D721Med (cell line): ENCODE results near the gene HERC2.

Source experiments
- DNase-seq: peaks from one replicate; pipeline ENCODE4 v3.0.0; 2011; ENCODE audit warnings: low spot score; ENCODE audit not compliant: insufficient read length
- FAIRE-seq: peaks from 2 replicates; lab custom pipeline; 2011; peaks lifted over from hg19 to GRCh38; lab: Jason Lieb, UNC
- TF ChIP-seq, protein P1 (sequence below): IDR thresholded peaks from 2 replicates; pipeline ENCODE4 v1.5.1; 2012; ENCODE audit warnings: mild to moderate bottlenecking, control low read depth; ENCODE audit not compliant: insufficient read depth; ENCODE audit errors: missing control alignments

HERC2 gene

DNA sequence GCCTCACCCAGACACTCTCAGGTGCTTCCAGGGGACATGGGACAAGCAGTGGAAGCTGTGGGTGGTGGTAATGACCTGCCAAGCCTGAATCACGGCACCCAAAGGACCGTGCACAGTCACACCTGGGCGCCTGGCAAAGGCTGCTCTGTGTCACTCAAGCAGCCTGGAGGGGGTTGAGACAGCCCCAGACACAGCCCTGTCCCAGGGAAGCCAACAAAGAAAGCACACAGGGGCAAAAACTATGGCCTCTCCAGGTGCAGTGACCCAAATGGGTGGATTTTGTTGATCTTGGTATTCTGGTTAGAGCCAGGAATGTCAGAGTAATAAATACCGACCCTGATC, 207.9 kb downstream of the HERC2 start:
- TF ChIP-seq, protein P1, sequence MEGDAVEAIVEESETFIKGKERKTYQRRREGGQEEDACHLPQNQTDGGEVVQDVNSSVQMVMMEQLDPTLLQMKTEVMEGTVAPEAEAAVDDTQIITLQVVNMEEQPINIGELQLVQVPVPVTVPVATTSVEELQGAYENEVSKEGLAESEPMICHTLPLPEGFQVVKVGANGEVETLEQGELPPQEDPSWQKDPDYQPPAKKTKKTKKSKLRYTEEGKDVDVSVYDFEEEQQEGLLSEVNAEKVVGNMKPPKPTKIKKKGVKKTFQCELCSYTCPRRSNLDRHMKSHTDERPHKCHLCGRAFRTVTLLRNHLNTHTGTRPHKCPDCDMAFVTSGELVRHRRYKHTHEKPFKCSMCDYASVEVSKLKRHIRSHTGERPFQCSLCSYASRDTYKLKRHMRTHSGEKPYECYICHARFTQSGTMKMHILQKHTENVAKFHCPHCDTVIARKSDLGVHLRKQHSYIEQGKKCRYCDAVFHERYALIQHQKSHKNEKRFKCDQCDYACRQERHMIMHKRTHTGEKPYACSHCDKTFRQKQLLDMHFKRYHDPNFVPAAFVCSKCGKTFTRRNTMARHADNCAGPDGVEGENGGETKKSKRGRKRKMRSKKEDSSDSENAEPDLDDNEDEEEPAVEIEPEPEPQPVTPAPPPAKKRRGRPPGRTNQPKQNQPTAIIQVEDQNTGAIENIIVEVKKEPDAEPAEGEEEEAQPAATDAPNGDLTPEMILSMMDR = no peak
- DNase-seq (no peak), FAIRE-seq (no peak)

DNA sequence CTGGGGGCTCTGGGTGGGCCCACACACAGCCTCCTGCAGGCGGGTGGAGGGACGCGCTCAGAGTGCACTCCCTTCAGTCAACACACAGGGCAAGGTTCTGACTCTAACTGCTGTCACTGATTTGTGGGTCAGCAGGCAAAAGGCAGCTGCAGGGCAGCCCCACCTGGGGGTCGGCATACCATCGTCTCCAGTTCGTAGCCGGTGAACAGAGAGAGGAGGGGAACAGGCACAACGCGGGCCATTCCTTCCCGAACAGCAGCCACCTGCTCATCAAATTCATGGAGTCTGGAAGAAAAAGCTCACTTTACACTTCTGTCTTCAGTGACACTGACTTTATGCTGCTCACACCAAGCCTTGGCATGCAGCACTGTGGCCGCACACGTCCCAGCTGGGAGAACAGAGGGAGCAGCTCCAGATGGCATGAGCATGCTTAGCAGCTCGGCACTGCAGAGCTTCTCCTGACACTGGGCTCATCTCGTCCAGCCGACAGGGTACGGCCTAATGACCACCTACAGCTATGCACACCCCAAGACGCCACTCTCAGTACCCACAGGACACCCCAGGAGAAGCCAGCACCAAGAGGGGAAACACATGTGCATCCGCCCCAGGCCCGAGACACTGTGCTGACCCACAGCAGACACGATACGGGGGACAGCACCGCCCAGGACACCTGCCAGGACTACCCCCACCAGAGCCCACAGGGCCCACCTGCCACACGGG, 208.4 kb downstream of the HERC2 start:
- no peak for DNase-seq
- FAIRE-seq = no peak
- TF ChIP-seq, protein P1 = no peak

GRCh38 chr15:28112962-28113361, 209.0 kb downstream of the HERC2 start:
- TF ChIP-seq, protein P1 = no peak
- DNase-seq (no peak), FAIRE-seq (no peak)

- no peak for FAIRE-seq
Observed at GRCh38 chr15:28112101-28112760, 209.7 kb downstream of the HERC2 start.

DNA sequence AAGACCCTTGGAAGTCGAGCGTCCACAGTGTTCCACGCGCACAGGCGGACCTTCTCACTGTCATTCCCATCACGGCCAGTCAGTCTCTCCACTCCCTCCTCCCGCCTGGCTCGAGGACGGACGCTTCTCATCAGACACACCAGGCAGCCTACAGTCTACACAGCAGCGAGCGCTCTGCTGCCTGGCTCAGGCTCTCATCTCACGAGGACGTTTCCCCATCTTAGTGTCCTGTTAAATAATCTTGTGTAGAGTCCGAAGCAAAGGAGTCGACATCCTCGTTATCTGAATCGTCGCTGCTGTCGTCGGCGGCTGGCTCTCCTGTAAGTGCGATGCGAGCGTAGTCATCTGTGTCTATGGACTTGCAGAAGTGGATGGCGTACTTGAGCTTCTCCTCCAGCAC, 210.4 kb downstream of the HERC2 start:
- TF ChIP-seq, protein P1 = no peak
- DNase-seq (no peak), FAIRE-seq (no peak)

More at GRCh38 chr15:28112101-28112760, 209.7 kb downstream of the HERC2 start:
- TF ChIP-seq, protein P1 = no peak
- DNase-seq = no peak

DNA sequence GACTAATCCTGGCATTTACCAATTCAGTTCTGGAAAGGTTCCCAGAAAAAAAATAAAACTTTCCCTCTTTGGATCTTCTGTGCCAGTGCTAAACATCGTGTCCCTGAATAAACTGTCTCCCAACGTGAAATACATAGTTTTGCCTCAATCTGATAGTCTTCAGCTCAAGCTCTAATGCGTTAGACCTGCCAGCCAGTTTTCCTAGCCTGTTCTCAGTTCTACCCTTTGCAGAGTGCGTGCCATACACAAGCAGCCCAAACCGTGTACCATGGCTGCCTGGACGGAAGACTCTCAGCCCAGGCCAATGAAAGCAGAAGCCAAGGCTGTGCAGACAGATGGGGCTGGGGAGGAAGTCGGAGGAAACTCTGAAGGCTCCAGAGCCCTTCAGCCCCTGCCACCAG, 211.5 kb downstream of the HERC2 start:
- DNase-seq (peak; percentile 48), FAIRE-seq (no peak)
- TF ChIP-seq, protein P1 = no peak
